HG02870 (cell line): ENCODE results near the gene VSTM2B.
"Not testable (repeated sequence)": the region's sequence is repeated elsewhere in the genome, so short reads cannot be mapped to it uniquely, and the experiment has no call there.

ENCODE experiments used
- ATAC-seq: cut with Tn5 transposase; IDR thresholded peaks from one replicate; pipeline ENCODE4 v1.9.1; 2021; ENCODE audit warnings: mild to moderate bottlenecking, moderate library complexity; ENCODE audit not compliant: unreplicated experiment

VSTM2B gene

DNA sequence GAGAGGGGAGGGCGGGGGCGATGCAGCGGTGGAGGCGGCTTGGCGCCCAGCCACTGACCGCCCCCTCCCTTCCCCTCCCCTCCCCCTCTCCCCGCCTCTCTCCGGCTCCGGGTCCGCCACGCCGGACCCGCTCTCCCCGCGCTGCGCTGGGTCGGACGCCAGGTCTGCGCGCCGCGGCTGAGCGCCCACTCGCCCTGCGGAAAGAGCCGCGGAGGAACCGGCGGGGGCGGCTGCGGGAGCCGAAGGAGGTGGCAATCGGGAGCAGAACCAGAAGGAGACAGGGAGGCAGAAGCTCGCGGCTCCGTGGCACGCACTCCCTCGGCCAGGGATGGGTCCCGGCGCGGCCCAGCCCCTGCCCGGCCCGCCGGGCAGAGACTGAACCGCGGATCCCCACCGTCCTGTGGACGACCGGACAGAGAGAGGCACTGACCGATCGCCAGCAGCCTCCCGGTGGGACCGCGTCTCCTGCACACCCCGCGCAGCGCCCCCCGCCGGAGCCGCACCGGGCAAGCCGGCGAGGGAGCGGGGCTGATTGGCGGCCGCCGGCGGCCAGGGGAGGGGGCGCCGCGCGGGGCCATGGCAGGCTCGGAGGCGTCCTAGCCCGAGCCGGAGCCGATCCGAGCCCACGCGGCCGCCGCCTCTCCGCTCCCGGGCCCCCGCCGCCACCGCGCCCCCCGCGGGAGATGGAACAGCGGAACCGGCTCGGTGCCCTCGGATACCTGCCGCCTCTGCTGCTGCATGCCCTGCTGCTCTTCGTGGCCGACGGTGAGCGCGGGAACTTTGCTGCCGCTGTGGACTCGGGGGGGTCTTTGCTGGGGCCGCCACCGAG lies at the start of gene VSTM2B:
Gene VSTM2B, plus strand, starts transcription at position 94 of the 829 bp plus-strand sequence. Its CDS starts 590 bp downstream, at position 684.
- ATAC-seq: no peak

DNA sequence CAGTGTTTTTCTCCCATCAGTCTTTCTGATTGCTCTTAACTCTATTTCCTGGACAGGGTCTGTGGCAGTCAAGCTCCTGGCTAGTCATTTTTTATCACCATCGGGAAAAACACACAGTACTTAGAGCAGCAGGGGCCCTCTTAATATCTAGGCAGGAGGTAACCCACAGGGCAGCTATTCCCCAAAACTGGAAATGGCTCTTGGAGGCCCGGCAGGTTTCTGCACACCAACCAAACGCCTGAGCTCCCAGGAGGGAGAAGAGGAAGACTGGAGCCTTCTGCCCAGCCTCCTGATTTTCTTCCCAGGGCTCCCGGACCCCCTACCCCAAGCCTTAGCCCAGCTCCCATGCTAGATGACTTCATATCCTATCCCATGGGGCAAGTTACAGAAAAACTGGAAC lies 49.3 kb upstream of the VSTM2B start:
- ATAC-seq: no peak

DNA sequence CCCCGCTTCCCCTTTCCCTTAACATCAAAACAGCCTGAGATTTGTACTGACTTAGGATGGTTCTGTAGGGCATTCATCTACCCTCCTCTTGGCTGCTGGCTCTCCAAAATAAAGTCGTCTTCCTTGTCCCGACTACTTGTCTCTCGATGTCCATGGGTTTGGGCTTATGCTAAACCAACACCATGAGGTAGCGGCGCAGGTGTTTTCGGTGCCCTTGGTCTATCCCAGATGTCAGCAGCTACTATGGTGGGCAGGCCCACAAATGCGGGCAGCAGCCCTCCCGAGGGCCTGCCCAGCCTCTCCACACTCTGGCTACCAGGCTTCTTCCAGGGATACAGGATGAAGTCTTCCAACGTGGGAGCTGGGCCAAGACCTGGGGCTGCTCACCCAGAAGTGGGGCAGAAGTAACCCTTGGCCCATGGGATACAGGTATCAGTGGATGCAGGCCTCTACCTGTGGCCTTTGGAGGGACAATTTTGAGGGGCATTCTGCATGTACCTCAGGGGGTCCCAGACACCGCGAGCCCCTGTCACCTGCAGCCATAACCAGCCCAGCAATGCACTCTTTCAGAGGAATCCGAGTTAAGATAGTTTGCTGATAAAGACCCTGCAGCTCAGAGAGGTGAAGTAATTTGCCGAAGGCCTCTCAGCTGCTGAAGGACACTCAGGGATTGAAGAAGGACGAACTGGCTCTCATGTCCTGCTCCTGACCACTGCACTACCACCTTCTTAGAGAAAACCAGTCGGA lies 47.8 kb upstream of the VSTM2B start:
- no peak for ATAC-seq

DNA sequence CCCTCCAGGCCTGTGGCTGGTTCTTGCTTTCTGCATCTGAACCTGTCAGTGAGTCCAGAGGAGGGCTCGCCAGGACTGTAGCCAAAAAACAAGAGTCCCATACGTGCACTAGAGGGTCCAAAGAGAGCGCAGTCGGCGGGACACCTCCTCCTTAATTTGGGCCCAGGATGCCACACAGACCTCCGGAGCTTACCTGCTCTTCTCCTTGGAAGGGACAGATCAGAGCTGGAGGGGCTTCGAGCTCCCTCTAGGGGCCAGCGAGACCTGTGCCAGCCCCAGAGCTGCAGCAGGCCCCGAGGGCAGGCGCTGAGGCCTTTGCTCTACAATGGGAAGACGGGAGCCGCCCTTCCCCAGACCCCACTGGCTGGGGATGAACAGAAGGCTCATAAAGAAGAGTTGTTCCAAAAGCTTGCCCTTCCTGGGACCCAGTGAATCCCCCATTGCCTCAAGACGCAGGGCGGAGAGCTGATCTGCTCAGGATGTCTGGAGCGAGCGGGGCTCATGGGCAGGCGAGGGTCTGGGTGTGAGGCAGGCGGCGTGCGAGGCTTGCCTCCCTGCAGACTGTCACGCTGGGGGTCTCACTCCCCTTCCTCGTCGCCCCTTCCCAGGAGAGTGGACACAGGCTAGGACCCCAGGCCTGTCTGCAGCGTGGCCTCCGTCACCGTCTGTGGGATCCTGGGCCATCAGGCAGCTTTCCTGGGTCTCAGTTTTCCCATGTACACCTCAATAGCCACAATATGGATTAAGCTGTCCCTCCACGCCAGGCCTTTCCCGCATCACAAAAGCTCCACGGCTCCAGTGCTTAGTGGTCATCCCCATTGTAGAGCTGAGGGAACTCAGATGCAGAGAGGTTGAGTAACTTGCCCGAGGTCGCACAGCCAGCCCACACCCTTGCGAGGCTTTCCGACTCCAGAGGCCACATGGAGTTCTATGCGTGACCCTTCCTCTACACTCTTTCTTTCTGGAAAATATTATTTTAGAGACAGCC lies 46.9 kb upstream of the VSTM2B start:
- no peak for ATAC-seq

DNA sequence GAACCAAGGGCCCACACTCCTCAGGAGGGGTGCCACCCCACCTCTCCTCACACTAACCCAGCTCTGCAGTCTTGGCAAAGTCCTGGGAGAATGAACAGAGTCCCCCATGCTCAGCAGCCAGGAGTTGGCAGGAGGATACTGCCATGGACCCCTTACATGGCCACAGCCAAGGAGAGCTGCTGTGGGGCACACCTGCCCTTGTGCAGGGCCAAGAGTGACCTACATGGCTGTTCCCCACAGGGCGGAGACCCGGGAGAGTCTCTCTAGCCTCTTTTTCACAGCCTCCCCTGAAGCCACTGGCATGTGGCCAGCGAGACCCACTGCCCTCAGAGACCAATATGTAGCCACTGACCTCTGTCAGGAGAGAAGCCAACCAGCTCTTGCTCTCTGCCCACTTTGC lies 45.9 kb upstream of the VSTM2B start:
- ATAC-seq: no peak

DNA sequence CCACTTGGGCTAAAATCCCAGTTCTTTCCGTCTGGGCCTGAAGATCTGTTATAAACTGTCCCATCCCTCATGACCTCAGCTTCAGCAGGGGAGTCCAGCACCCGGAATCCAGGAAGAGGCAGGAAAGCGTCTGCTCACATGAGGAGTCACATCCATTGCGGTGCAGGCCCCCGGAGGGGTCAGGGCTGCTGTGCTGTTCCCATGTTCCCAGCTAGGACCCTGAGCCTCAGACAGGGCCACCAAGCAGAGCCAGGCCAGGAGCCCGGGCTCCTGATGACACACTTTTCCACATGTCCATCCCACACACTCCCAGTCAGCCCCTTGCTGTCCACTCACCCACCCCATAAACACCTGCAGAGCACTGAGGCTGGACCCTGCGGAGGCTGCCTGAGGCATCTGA lies 45.3 kb upstream of the VSTM2B start:
- no peak for ATAC-seq

DNA sequence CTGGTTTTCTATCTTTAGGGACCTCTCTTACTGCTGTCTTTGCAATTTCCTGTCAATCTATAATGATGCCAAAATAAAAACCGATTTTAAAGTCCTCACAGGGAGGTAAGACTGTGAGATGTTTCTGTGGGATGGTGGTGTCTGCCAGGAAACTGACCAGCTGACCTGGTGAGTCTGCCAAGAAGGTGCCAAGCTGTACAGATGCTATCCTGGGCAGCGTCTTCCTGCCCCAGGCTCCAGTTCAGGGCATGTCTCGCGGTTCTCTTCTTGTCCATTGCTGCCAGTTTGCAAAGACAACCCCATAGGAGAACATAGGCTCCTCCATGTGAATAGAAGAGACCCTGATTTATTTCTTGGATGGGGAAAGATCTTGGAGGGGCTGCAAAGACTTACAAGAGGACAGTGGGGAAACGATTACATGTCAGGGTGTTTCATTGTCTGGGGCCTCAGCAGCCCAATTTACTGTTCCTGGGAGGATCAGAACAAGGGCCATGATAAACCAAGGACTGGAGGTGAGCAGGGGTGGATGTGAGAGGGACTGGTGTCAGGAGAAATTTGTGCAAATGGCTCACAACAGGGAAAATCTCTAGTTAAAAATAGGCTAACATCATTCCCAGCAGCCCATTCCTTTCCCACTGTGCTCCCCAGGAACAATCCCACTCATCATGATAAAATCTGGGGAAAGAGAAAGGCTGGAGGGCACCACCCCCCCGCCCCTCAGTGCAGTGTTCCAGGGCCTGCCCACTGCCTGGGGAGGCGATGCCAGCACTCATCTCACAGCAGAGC lies 42.7 kb upstream of the VSTM2B start:
- ATAC-seq: no peak

DNA sequence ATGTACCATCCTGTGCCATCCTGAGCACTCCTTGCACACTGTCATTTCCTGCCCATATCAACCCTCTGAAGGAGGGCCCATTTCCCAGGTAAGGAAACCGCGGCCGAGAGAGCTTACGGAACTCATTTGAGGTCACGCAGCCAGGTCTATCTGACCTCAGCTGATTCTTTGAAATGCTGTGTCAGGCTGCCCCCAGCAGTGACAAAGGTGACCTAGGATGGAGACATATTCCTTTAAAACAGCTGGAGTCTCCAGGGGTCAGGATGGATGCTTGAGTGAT lies 42.2 kb upstream of the VSTM2B start:
- no peak for ATAC-seq

DNA sequence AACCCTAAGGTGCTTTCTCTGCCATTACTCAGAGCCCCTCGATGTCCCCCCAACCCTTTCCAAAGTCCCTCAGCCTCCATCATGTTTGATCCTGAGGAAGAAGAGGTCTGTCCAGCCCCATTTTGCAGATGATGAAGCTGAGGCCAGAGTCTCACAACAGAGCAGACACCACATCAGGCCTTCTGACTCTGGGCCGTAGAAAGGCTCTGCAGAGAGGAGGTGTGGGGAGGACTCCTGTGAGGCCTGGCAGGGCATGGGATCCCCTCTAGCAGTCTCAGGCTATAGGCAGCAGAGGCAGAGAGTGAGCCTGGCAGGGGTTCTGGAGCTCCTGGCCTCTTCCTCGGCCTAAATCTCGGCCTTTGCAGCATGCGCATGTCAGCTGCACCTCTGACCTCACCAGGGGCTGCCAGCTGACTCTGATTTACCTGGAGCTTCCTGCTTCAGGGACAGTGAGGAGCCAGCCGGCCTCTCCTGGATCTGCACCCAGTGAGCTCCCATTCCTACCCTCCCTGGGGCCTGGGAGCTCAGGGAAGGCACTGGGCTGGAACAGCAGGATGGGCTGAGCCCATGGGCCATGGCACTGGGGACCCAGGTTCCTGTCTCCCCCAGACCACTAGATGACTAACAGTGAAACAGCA lies 41.7 kb upstream of the VSTM2B start:
- no peak for ATAC-seq

DNA sequence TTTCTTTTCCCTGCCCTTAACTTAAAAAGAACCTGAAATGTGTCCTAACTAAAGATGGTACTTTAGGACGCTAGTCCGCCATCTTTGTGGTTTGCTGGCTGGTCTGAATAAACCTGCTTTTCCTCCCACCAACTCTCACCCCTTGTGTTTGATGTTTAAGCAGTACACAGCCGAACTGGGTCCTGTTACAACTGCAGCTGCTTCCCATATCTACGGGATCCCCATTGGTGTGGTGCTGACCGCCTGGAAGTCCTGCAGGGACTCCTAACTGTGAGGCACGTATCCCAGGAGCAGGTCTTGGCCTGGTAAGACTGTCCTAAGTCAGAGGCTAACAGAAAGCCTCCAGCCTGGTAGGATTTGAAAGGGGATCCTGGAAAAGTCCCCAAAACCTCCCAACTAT lies 40.9 kb upstream of the VSTM2B start:
- ATAC-seq: no peak

DNA sequence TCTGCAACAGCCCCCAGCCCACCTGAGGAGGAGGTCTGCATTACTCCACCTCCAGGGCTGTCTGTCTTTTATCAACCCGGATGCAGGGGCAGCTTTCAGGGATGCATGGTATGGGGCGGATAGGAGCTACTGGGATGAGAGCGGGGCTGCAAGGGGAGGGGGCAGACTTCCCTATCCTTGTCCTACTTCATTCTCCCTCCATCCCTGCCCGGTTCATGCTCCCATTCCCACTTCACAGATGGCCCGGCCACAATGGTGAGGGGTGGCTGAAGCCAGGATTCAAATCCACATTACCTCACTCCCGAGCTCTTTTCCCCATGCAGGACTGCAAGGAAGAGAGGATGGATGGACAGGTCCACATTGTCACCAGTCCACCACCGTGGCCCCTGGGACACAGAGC lies 40.5 kb upstream of the VSTM2B start:
- no peak for ATAC-seq

DNA sequence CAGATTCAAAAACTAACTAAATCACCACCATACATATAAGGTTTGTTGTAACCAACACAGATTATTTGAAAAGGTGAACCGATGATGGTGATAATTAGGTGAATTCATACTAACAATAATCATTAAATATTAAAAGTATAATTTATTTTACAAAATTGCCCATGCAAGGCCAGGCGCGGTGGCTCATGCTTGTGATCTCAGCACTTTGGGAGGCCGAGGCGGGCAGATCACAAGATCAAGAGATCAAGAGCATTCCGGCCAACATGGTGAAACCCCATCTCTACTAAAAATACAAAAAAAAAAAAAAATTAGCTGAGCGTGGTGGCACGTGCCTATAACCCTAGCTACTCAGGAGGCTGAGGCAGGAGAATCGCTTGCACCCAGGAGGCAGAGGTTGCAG lies 38.8 kb upstream of the VSTM2B start:
- ATAC-seq: not testable (repeated sequence)

DNA sequence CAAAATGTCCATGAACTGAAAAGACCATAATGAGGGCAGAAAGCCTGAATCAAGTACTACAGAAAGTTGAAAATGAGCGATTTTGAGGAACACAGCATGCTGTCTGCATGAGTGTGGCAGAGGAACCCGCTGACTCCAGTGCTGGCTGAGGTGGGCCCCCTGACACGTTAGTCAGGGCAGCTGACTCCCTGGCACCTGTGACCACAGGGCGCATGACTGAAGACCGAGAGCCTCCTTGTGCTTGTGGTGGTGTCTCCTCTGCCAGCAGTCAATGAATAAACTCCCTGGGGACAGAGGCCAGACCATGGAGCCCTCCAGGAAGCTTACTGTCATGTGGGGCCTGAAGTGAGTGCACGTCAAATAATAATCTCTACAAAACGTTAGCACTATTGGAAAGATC lies 38.4 kb upstream of the VSTM2B start:
- no peak for ATAC-seq

DNA sequence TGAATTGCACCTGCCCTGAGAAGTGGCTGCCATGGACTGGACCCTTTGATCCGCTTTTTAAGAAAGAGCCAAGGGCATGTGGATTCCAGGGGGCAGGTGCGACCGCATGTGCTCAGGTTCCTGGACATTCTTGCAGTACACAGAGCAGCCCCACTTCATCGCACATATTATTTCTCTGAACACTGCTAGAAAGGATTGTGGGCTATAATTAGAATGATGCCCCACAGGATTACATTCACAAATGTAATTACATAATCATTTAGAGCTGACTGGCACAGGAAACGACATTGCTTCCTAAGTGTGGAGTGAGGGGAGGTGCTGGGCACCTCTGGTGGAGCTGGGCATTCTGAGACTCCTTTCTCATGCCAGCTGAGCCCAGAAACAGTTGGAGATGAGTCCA lies 37.5 kb upstream of the VSTM2B start:
- no peak for ATAC-seq

DNA sequence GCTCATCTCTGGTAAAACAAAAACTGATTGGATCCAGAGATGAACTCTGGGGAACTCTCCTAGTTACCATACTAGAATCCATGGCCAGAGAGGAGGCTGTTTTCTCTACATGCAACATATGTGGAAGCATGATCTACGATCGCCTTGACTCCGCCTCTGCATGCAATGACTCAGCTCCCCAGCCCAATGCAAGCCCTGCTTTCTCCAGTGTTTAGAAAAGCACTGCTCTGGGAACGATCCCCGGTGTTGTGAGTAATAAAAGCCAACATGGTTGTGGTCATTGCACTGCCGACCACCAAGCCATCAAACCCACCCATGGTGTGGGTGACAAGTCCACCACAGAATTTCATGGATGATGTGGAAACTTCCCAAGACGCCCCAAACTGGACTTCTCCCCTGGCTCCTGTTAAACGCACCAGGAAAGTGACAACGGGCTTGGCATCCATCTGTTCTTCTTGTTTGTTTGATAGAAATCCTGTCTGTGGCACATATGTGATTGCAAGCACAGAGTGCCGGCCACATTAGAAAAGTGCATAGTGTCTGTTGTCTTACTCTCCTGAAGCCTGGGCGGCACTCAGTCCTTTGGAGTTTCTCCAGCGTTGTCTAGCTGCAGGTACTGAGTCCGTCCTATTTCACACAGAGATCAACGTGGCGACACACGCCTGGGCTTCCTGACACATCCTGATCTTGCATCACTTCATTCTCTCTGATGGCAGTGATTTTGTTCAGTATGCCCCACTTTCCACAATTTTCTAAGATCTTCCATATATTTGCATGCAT lies 36.4 kb upstream of the VSTM2B start:
- ATAC-seq: no peak

DNA sequence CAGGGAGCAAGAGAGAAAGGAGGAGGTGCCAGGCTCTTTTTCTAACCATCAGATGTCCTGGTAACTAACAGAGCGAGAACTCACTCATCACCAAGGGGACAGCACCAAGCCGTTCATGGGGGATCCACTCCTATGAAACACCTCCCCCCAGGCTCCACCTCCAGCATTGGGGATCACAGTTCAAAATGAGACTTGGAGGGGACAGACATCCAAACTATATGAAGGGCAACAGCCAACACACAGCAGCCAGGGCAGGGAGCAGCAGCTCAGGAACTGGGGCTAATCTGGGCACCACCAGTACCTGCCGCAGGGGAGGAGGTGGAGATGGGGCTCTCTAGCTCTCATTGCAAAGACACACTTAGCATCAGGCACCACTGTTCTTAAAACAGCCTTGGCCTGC lies 34.3 kb upstream of the VSTM2B start:
- ATAC-seq: no peak

DNA sequence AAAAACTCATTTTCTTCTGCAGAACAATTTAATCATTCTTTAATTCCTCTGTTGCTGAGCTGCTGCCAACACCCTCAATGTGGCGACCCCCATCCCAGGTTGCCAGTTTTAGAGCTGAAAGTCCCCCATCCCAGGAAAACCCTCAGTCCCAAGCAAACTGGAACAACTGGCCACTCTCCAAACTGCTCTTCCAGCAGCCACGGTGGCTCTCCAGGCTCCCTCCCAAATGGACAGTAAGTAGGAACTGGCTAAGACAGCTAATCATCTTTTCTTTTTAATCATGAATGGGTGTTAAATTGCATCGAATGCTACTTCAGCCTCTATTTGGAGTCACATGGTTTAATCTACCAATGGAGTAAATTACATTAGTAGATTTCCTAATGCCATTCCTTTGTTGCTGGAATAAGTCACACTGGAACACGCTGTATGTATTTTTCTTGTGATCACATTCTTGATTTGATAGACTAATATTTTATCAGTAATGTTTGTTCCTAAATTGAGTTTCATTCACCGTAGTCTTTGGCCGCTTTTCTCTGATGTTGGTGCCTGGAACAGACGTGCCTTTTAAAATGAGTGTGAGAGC lies 33.7 kb upstream of the VSTM2B start:
- ATAC-seq: no peak

DNA sequence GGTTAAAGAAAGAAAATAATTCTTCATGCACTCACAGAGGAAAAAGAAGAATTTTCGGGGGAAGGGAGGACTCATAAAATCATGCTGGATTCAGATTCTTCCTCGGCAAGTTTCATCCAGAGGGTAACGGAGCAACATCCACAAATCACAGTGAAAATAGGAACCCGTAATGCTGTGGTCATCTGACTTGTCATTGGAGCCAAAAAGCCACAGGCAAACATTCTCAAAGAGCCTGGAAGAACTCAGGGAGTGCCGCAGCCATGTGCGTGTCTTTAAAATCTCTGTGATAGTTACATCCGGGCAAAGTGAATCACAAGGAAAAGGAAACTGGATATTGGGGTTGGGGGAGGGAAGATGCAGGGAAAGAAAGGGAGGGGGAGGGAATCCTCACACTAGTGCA lies 33.0 kb upstream of the VSTM2B start:
- no peak for ATAC-seq

DNA sequence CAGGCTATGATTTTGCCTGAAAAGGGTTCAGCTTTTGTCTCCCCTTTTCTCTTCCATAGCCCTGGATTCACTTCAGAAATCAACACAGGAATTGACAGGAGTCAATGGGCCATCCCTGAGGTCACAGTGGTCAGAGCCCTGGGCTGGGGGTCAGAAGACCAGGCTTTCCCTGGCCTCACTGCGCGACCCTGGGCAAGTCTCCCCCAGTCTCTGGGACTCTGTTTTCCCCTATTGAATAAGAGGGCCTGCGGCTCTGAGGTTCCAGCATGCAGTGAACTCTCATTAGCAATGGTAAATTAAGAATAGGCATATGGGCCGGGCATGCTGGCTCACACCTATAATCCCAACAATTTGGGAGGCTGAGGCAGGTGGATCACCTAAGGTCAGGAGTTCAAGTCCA lies 30.7 kb upstream of the VSTM2B start:
- no peak for ATAC-seq
